GM12891 (cell line): ENCODE measurements around the gene DUS2.

Source experiments
- POLR2AphosphoS5 ChIP-seq: IDR thresholded peaks from 2 replicates; pipeline ENCODE4 v1.6.1; 2011; ENCODE audit warnings: low read depth, low read length, control low read depth
- TAF1 ChIP-seq: IDR thresholded peaks from 2 replicates; pipeline ENCODE4 v1.6.1; 2011; ENCODE audit warnings: low read depth, low read length, control low read depth

GRCh38 chr16:67992661-67993206 lies 30.4 kb upstream of the DUS2 start:
- no peak for TF ChIP-seq POLR2AphosphoS5
- TF ChIP-seq TAF1 = no peak
